ENCODE data around the gene ANTKMT. TPM values are rescaled to one million over a fixed set of nuclear protein-coding genes. Genes with fewer than 3 reads are reported as not detected.

The ANTKMT gene
- total RNA-seq, 2 donors from 2014 or later: 36.9 to 40.6 TPM

DNA sequence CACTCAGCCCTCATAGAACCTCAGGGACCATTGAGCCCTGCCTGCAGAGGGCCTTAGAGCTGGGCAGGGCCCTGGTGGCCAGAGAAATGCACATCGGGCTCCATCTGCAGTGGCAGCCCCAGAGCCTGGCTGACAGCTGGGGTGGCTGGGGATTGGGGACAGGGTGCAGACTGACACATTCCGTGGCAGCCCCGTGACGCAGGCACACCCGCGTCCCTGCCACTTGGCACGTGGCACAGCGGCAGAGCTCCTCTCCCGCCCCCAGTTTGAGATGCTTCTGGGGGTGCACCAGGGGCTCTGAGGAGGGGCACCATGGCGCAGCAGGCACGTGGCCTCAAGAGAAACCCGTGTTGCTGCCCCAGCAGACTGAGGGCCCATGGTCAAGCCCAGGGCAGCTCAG, 17.5 kb upstream of the ANTKMT start:
- Mint-ChIP-seq H3K36me3 (ENCODE audit: low read depth) (no peaks in the 10 kb centered on the region), H3K4me1 (no peaks in the 10 kb centered on the region), H3K9me3 (no peaks in the 10 kb centered on the region), H3K4me3 (no peak overlapping the region), H3K27me3 (ENCODE audit: insufficient read depth) (peaks cover 87% of the 10 kb centered on the region), H3K27ac (no peak overlapping the region)
- peaks cover 92% of the 10 kb centered on the region for H3K27me3 ChIP-seq (ENCODE audit: control insufficient read depth, insufficient read depth, low read length, poor library complexity, severe bottlenecking)
- no peak overlapping the region for H3K4me3 ChIP-seq (ENCODE audit: low read length)
- no peak overlapping the region for H3K9ac ChIP-seq (ENCODE audit: extremely low read depth, low read length, poor library complexity, severe bottlenecking)
- no peak for DNase-seq
- 89 to 100% methylated on average over 1 to 12 of the region's 12 CpGs for WGBS, 2 experiments (ENCODE audit: insufficient coverage in 1 of 2, insufficient read length in 1 of 2)
- H3K4me1 ChIP-seq (ENCODE audit: control insufficient read depth, insufficient read depth, low read length): no peaks in the 10 kb centered on the region
- H3K9me3 ChIP-seq (ENCODE audit: control insufficient read depth, low read length): no peaks in the 10 kb centered on the region
- H3K27ac ChIP-seq (ENCODE audit: low read depth, low read length): no peak overlapping the region
- TF ChIP-seq, protein P1, sequence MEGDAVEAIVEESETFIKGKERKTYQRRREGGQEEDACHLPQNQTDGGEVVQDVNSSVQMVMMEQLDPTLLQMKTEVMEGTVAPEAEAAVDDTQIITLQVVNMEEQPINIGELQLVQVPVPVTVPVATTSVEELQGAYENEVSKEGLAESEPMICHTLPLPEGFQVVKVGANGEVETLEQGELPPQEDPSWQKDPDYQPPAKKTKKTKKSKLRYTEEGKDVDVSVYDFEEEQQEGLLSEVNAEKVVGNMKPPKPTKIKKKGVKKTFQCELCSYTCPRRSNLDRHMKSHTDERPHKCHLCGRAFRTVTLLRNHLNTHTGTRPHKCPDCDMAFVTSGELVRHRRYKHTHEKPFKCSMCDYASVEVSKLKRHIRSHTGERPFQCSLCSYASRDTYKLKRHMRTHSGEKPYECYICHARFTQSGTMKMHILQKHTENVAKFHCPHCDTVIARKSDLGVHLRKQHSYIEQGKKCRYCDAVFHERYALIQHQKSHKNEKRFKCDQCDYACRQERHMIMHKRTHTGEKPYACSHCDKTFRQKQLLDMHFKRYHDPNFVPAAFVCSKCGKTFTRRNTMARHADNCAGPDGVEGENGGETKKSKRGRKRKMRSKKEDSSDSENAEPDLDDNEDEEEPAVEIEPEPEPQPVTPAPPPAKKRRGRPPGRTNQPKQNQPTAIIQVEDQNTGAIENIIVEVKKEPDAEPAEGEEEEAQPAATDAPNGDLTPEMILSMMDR (conservative IDR thresholded peaks at IDR 0.05): peak; percentile 16
- H3K36me3 ChIP-seq (ENCODE audit: control insufficient read depth, insufficient read depth, low read length): no peaks in the 10 kb centered on the region

DNA sequence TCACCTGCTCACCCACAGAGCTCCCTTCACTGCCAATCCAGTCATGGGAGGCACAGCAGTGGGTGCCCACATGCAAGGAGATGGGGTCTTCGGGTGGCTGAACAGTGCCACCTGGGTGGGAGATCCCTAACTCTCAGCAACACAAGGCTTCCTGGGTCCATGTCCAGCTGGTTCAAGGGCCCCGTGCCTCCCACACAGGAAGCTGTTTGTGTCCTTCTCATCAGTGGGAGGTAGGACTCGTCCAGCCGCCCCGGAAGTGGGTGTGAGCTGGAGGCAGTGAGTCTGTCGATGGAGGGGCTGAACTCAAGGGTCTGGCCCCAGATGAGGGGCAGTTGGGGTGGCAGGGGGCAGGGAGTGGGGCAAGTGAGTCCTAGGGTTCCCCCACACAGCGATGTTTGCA, 16.9 kb upstream of the ANTKMT start:
- H3K4me3 ChIP-seq (ENCODE audit: low read length): no peak overlapping the region
- H3K36me3 ChIP-seq (ENCODE audit: control insufficient read depth, insufficient read depth, low read length): no peaks in the 10 kb centered on the region
- no peaks in the 10 kb centered on the region for H3K4me1 ChIP-seq (ENCODE audit: control insufficient read depth, insufficient read depth, low read length)
- Mint-ChIP-seq H3K4me1 (no peaks in the 10 kb centered on the region), H3K9me3 (no peaks in the 10 kb centered on the region), H3K4me3 (no peak overlapping the region), H3K27me3 (ENCODE audit: insufficient read depth) (peaks cover 87% of the 10 kb centered on the region), H3K27ac (no peak overlapping the region), H3K36me3 (ENCODE audit: low read depth) (no peaks in the 10 kb centered on the region)
- 81% methylated on average over 7 of the region's 7 CpGs; no CpG with 5 or more reads in 1 of the 2 experiments for WGBS, 2 experiments (ENCODE audit: insufficient coverage in 1 of 2, insufficient read length in 1 of 2)
- TF ChIP-seq, protein P1 (conservative IDR thresholded peaks at IDR 0.05): no peak
- no peak overlapping the region for H3K27ac ChIP-seq (ENCODE audit: low read depth, low read length)
- no peaks in the 10 kb centered on the region for H3K9me3 ChIP-seq (ENCODE audit: control insufficient read depth, low read length)
- no peak overlapping the region for H3K9ac ChIP-seq (ENCODE audit: extremely low read depth, low read length, poor library complexity, severe bottlenecking)
- H3K27me3 ChIP-seq (ENCODE audit: control insufficient read depth, insufficient read depth, low read length, poor library complexity, severe bottlenecking): peaks cover 92% of the 10 kb centered on the region
- DNase-seq: no peak

DNA sequence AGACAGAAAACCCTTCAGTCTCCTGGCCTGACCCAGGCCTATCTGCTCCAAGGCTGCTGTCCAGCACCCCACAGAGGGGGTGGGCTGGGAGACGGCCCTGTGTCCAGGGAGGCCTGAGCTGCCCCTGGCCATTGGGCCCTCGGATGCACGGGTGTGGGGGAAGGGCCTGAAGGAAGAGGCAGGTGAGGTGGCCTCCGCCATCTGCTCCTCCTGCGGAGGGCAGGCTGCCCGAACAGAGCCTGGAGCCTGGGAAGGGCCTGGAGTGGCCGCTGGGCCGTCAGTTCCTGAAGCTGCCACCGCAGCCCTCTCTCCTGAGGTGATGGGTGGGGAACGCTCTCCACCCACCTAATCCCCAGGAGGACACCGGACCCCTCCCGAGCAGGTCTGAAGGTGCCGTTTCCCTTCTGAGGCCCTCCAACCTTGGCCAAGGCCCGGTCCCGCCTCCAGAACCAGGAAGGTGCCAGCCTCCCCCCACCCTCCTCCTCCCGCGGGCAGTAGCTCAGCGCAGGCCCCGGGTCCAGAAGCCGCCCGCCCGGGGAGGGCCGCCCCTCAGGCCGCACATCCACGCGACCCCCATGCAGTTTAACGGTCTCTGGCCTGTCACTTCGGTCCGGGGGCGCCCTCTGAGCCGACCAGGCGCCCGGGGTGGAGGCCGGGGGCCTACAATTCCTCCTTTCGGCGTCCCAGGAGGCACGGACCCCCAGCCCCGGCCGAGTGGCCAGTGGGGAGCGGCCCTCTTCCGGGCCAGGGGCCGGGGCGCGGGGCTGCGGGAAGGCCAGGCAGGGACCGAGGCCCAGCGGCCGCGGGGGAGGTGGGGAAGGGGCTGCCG, 16.2 kb upstream of the ANTKMT start:
- Mint-ChIP-seq H3K4me3 (peak overlapping the region; percentile 26), H3K4me1 (no peaks in the 10 kb centered on the region), H3K9me3 (no peaks in the 10 kb centered on the region), H3K36me3 (ENCODE audit: low read depth) (no peaks in the 10 kb centered on the region), H3K27ac (no peak overlapping the region), H3K27me3 (ENCODE audit: insufficient read depth) (peaks cover 87% of the 10 kb centered on the region)
- WGBS, 2 experiments (ENCODE audit: insufficient coverage in 1 of 2, insufficient read length in 1 of 2): 8 to 29% methylated on average over 14 to 45 of the region's 50 CpGs
- Histone ChIP-seq H3K4me1 (ENCODE audit: control insufficient read depth, insufficient read depth, low read length) (no peaks in the 10 kb centered on the region), H3K36me3 (ENCODE audit: control insufficient read depth, insufficient read depth, low read length) (no peaks in the 10 kb centered on the region), H3K9ac (ENCODE audit: extremely low read depth, low read length, poor library complexity, severe bottlenecking) (no peak overlapping the region), H3K9me3 (ENCODE audit: control insufficient read depth, low read length) (no peaks in the 10 kb centered on the region), H3K27ac (ENCODE audit: low read depth, low read length) (no peak overlapping the region), H3K27me3 (ENCODE audit: control insufficient read depth, insufficient read depth, low read length, poor library complexity, severe bottlenecking) (peaks cover 92% of the 10 kb centered on the region), H3K4me3 (ENCODE audit: low read length) (no peak overlapping the region)
- DNase-seq: no peak
- TF ChIP-seq, protein P1 (conservative IDR thresholded peaks at IDR 0.05): peak; percentile 28
